Measurements from ENCODE around the gene IFRD2.

The IFRD2 gene

GRCh38 chr3:50276762-50277101, 15.5 kb downstream of the IFRD2 start:
- no peaks in the 10 kb centered on the region for H4K20me1 ChIP-seq (ENCODE audit: insufficient read depth, low read length, poor library complexity, severe bottlenecking)
- no peaks in the 10 kb centered on the region for H3F3A ChIP-seq (ENCODE audit: low read depth)
- H3K9me3 ChIP-seq (ENCODE audit: insufficient read depth, low read depth, low read length), result no peaks in the 10 kb centered on the region
- H3K4me2 ChIP-seq (ENCODE audit: low read depth, low read length, poor library complexity, severe bottlenecking), result no peak overlapping the region
- H3K27me3 ChIP-seq (ENCODE audit: insufficient read depth, low read length, poor library complexity, severe bottlenecking), result no peaks in the 10 kb centered on the region
- no peak overlapping the region for H3K4me3 ChIP-seq (ENCODE audit: low read length, poor library complexity, severe bottlenecking)
- H2AFZ ChIP-seq (ENCODE audit: low read length), result no peak overlapping the region
- H3K79me2 ChIP-seq (ENCODE audit: insufficient read depth, low read length), result no peaks in the 10 kb centered on the region
- TF ChIP-seq CTCF (conservative IDR thresholded peaks at IDR 0.05; ENCODE audit: low read length), result no peak
- no peak for TF ChIP-seq EZH2phosphoT487 (IDR thresholded peaks at IDR 0.05; ENCODE audit: borderline replicate concordance)
- no peak overlapping the region for H3K9ac ChIP-seq (ENCODE audit: low read depth, low read length, poor library complexity, severe bottlenecking)
- H3K36me3 ChIP-seq (ENCODE audit: insufficient read depth, low read length), result no peaks in the 10 kb centered on the region
- no peaks in the 10 kb centered on the region for H3K9me2 ChIP-seq (replicated peaks; ENCODE audit: low read depth, low read length)
- H3K4me1 ChIP-seq (ENCODE audit: insufficient read depth, low read length, poor library complexity, severe bottlenecking), result no peaks in the 10 kb centered on the region

DNA sequence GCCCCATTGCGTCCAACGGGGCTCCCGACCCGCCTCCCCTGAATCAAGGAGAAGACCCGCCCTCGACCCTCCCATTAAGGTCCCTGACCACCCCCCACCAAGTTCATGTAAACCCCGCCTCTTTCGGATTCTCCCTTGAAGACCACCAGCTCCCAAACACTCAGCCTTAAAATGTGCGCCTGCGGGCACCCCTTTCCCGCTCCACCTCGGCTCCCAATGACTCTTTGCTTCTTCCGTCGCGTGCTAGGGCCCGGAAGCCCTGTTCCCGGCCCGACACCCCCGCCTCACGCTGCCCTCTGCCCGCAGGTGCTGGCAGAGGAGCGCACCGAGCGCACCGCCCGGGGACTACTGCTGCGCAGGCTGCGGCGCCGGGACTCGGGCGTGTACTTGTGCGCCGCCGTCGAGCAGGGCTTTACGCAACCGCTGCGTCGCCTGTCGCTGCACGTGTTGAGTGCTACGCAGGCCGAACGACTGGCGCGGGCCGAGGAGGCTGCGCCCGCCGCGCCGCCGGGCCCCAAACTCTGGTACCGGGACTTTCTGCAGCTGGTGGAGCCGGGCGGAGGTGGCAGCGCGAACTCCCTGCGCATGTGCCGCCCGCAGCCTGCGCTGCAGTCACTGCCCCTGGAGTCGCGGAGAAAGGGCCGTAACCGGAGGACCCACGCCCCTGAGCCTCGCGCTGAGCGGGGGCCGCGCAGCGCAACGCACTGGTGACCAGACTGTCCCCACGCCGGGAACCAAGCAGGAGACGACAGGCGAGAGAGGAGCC, 16.1 kb downstream of the IFRD2 start:
- TF ChIP-seq EZH2phosphoT487 (IDR thresholded peaks at IDR 0.05; ENCODE audit: borderline replicate concordance), result no peak
- TF ChIP-seq CTCF (conservative IDR thresholded peaks at IDR 0.05; ENCODE audit: low read length), result no peak
- Histone ChIP-seq H3K27me3 (ENCODE audit: insufficient read depth, low read length, poor library complexity, severe bottlenecking) (no peaks in the 10 kb centered on the region), H4K20me1 (ENCODE audit: insufficient read depth, low read length, poor library complexity, severe bottlenecking) (no peaks in the 10 kb centered on the region)

GRCh38 chr3:50275141-50275995, 16.9 kb downstream of the IFRD2 start:
- no peaks in the 10 kb centered on the region for H3K27me3 ChIP-seq (ENCODE audit: insufficient read depth, low read length, poor library complexity, severe bottlenecking)
- TF ChIP-seq CTCF (conservative IDR thresholded peaks at IDR 0.05; ENCODE audit: low read length) (no peak), EZH2phosphoT487 (IDR thresholded peaks at IDR 0.05; ENCODE audit: borderline replicate concordance) (no peak)
- H3K36me3 ChIP-seq (ENCODE audit: insufficient read depth, low read length), result no peaks in the 10 kb centered on the region
- no peak overlapping the region for H3K9ac ChIP-seq (ENCODE audit: low read depth, low read length, poor library complexity, severe bottlenecking)
- H4K20me1 ChIP-seq (ENCODE audit: insufficient read depth, low read length, poor library complexity, severe bottlenecking), result no peaks in the 10 kb centered on the region
- no peaks in the 10 kb centered on the region for H3K9me2 ChIP-seq (replicated peaks; ENCODE audit: low read depth, low read length)
- H3K9me3 ChIP-seq (ENCODE audit: insufficient read depth, low read depth, low read length), result no peaks in the 10 kb centered on the region
- H3F3A ChIP-seq (ENCODE audit: low read depth), result no peaks in the 10 kb centered on the region
- no peaks in the 10 kb centered on the region for H3K79me2 ChIP-seq (ENCODE audit: insufficient read depth, low read length)
- H3K4me2 ChIP-seq (ENCODE audit: low read depth, low read length, poor library complexity, severe bottlenecking), result no peak overlapping the region
- H3K4me1 ChIP-seq (ENCODE audit: insufficient read depth, low read length, poor library complexity, severe bottlenecking), result no peaks in the 10 kb centered on the region
- H2AFZ ChIP-seq (ENCODE audit: low read length), result no peak overlapping the region
- no peak overlapping the region for H3K4me3 ChIP-seq (ENCODE audit: low read length, poor library complexity, severe bottlenecking)

More for the DNA sequence above, 16.1 kb downstream of the IFRD2 start:
- Histone ChIP-seq H3K36me3 (ENCODE audit: insufficient read depth, low read length) (no peaks in the 10 kb centered on the region), H3K9me2 (replicated peaks; ENCODE audit: low read depth, low read length) (no peaks in the 10 kb centered on the region), H3K4me1 (ENCODE audit: insufficient read depth, low read length, poor library complexity, severe bottlenecking) (no peaks in the 10 kb centered on the region), H2AFZ (ENCODE audit: low read length) (no peak overlapping the region), H3K9me3 (ENCODE audit: insufficient read depth, low read depth, low read length) (no peaks in the 10 kb centered on the region), H3K4me2 (ENCODE audit: low read depth, low read length, poor library complexity, severe bottlenecking) (no peak overlapping the region), H3K4me3 (ENCODE audit: low read length, poor library complexity, severe bottlenecking) (no peak overlapping the region), H3K9ac (ENCODE audit: low read depth, low read length, poor library complexity, severe bottlenecking) (no peak overlapping the region), H3F3A (ENCODE audit: low read depth) (no peaks in the 10 kb centered on the region), H3K79me2 (ENCODE audit: insufficient read depth, low read length) (no peaks in the 10 kb centered on the region)

Data from Loucy (cell line).